ENCODE measurements around the gene AGMO. TPM values are rescaled to one million over a fixed set of nuclear protein-coding genes. Genes with fewer than 3 reads are reported as not detected.
A peak's percentile ranks its signal among the peaks of the same experiment; 100 is the strongest.

AGMO gene
- polyA plus RNA-seq, 2 of the 4 experiments (the other 2 are of a cell fraction): 2.6 to 7.9 TPM

- H3K27ac ChIP-seq: no peak overlapping the region
- DNase-seq (ENCODE audit: low read depth in 1 of 2, low spot score in 1 of 2): no peak
- 21% methylated on average over 6 of the region's 6 CpGs for WGBS (ENCODE audit: missing lambda C conversion rate)
- POLR2A ChIA-PET: no interaction called here
- CTCF ChIA-PET: no interaction called here
- H3K4me2 ChIP-seq: no peak overlapping the region
- FAIRE-seq: no peak
- no peak overlapping the region for H3K4me3 ChIP-seq
- no peaks in the 10 kb centered on the region for H3K9me3 ChIP-seq
- no peak for TF ChIP-seq HES2 (IDR thresholded peaks at IDR 0.05)
- TF ChIP-seq PBX3 (IDR thresholded peaks at IDR 0.05): no peak
- TF ChIP-seq MAX (IDR thresholded peaks at IDR 0.05): no peak
- no peak for TF ChIP-seq RFX5 (IDR thresholded peaks at IDR 0.05)
- TF ChIP-seq CBX2 (IDR thresholded peaks at IDR 0.05; ENCODE audit: borderline replicate concordance, low read depth): no peak
- TF ChIP-seq KDM5A (IDR thresholded peaks at IDR 0.05): no peak
- no peak for TF ChIP-seq ZNF302 (CRISPR knock-in tag; IDR thresholded peaks at IDR 0.05)
- TF ChIP-seq SREBF2 (IDR thresholded peaks at IDR 0.05): no peak
- TF ChIP-seq ESRRA (IDR thresholded peaks at IDR 0.05; ENCODE audit: borderline replicate concordance, low read length): no peak
- TF ChIP-seq TFCP2L1 (CRISPR knock-in tag; IDR thresholded peaks at IDR 0.05): no peak
- TF ChIP-seq MAZ (IDR thresholded peaks at IDR 0.05; ENCODE audit: borderline replicate concordance, low read depth, low read length): no peak
- TF ChIP-seq FOXS1 (CRISPR knock-in tag; IDR thresholded peaks at IDR 0.05): no peak
- no peak for TF ChIP-seq PHF8 (IDR thresholded peaks at IDR 0.05; ENCODE audit: borderline replicate concordance, low read depth)
- TF ChIP-seq GATA3 (IDR thresholded peaks at IDR 0.05; ENCODE audit: borderline replicate concordance): no peak
- H3K4me1 ChIP-seq: no peaks in the 10 kb centered on the region
- no peak for ATAC-seq
These were observed 97.8 kb downstream of the AGMO start for GRCh38 chr7:15463801-15464666.

DNA sequence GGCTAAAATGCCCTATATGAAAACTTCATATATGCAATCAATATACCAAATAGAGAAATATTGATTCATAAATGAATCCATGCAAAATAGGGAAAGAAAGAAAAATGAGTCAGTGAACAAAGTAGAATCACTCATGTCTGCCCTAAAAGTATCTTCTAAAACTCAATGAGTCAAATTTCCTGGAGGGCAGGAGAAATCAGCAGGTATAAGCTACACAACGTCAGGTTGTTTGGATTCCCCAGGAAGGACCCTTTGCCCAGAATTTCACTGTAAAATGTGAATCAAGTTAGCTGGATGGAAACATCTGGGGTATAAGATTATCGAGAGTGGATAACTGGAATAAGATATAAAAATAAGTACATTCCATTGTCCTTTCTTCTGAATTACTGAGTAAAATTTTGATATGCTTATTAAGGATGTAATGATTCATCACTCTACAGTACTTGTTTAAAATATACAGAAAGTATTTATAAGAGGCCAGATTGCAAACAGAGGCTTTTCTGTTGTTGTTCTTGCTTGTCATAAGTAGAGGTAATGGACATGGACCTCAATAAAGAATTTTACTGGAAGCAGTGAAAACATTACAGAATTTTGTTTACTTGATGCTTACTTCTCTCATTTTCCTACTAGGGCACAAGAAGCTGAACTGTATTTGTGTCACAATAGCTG lies 99.0 kb downstream of the AGMO start:
- DNase-seq (ENCODE audit: low read depth in 1 of 2, low spot score in 1 of 2) (no peak), ATAC-seq (no peak), FAIRE-seq (peak; percentile 46)
- Histone ChIP-seq H3K9me3 (no peaks in the 10 kb centered on the region), H3K27ac (no peak overlapping the region), H3K4me3 (no peak overlapping the region), H3K4me1 (no peaks in the 10 kb centered on the region), H3K4me2 (no peak overlapping the region)
- ChIA-PET CTCF (no interaction called here), POLR2A (no interaction called here)
- TF ChIP-seq HMGXB4 (CRISPR knock-in tag; IDR thresholded peaks at IDR 0.05; ENCODE audit: borderline replicate concordance) (no peak), FOSB (CRISPR knock-in tag; IDR thresholded peaks at IDR 0.05) (no peak), SMC3 (IDR thresholded peaks at IDR 0.05) (no peak), EHMT2 (IDR thresholded peaks at IDR 0.05; ENCODE audit: low read depth) (no peak), CEBPB (IDR thresholded peaks at IDR 0.05) (no peak), BHLHE40 (IDR thresholded peaks at IDR 0.05; ENCODE audit: low read depth, low read length) (no peak), JUNB (IDR thresholded peaks at IDR 0.05) (no peak), NFE2L2 (conservative IDR thresholded peaks at IDR 0.05; ENCODE audit: low read length) (no peak), CBX8 (IDR thresholded peaks at IDR 0.05) (no peak), PBX3 (IDR thresholded peaks at IDR 0.05) (no peak), BCL3 (IDR thresholded peaks at IDR 0.05) (no peak), POLR2A (IDR thresholded peaks at IDR 0.05; ENCODE audit: low read length) (no peak), ZC3H11A (IDR thresholded peaks at IDR 0.05) (no peak)
- WGBS (ENCODE audit: missing lambda C conversion rate): 34% methylated on average over 2 of the region's 2 CpGs
